Adrenal gland (tissue), 5 donors: ENCODE data around the gene ODAD4.

Source experiments
- CTCF ChIP-seq, 6 experiments: fragments of 450-650 bp in 4 of 6; fragments of 200-600 bp in 2 of 6; sonication (generic) in 1 of 6; IDR thresholded peaks; 1 replicate in 5 of 6; 2 replicates in 1 of 6; pipeline versions ENCODE4 v1.5.1 to v1.8.0; 2016 to 2021; ENCODE audit warnings: antibody characterized with exemption in 6 of 6, mild to moderate bottlenecking in 2 of 6, moderate library complexity in 1 of 6
- POLR2A ChIP-seq, 2 donors: fragments of 450-650 bp; IDR thresholded peaks; one replicate each; pipeline ENCODE4 v1.6.1; 2017; ENCODE audit warnings: antibody characterized with exemption in 2 of 2, mild to moderate bottlenecking in 2 of 2, moderate library complexity in 1 of 2
- donor health status: DM: no; HTN: no; CAD: no.

GRCh38 chr17:41974658-41975057 is 44.2 kb downstream of the ODAD4 start:
- TF ChIP-seq POLR2A (IDR thresholded peaks at IDR 0.05): no peak
- no peak for TF ChIP-seq CTCF (IDR thresholded peaks at IDR 0.05)
